NCI-H748 treated with DMSO at 0.1 percent for 48 hours (cell line): ENCODE measurements around the gene DNASE1L3.
"Not testable (repeated sequence)": the region's sequence is repeated elsewhere in the genome, so short reads cannot be mapped to it uniquely, and the experiment has no call there.

Source experiments
- DNase-seq: peaks from one replicate; lab custom pipeline; 2025; lab: John Stamatoyannopoulos, UW

The DNASE1L3 gene

DNA sequence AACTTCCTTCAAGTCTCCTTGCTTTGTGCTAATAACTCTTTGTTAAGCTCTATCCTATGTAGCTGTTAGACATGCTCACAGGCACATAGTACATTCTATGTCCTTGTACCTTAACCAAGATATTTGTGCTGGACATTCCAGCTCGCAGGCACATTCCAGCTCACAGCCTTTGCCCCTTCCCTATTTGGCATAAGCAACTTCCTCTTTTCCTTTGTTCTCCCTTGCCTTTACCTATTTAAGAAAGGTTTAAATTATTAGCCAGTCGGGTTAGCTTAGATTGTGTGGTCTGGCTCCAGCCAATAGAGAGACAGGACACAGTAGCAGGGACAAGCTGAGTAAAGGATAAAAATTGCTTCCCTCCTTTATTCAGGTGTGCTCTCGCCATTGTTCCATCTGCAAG lies 9.3 kb downstream of the DNASE1L3 start:
- not testable (repeated sequence) for DNase-seq

DNA sequence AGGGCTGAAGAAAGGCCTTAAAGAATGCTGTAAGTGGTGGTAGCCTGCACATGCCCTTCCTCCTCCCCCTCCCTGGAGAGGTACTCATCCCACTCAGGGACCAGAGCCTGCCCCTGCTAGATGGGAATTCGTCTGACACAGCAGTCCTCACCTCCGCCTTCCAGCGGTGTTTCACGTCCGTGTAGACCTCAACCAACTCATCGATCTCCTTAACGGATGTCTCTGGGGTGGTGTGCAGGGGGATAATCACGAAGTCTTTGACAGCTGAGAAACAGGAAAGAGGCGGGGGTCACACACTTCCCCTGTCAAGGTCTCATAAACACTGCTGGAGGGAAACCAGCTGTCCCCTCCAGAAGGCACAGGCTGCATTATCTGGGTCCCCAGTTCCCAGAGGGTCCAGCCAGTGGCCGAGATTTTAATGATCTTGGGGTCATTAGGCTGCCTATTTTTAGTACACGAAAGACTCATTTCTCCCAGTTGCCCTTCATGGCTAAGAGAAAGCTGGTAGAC lies 9.9 kb downstream of the DNASE1L3 start:
- no peak for DNase-seq

DNA sequence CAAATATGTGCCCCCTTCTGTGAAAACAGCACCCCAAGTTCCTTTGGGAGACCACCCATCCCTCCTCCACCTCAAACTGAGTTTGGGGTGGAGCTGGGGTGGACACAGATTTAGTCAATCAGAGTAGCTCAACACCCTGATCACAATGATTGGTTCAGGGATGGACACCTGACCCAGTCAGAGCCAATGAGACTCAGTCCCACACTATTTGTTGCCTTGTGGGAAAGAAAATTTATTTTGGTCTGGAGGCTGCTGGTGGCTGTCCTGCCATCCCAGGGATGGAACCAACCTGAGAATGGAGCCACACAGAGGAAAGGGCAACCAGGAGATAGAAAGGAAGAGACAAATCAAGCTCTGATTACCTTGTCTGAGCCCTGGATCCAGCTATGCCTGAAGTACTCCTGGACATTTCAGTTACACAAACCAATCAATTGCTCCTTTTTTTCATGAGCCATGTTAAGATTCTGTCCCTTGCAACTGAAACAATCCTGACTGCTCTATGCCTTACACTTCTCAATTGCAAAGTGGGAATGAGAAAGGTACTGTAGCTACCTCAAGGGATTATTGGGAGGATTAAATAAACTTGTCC lies 10.6 kb downstream of the DNASE1L3 start:
- DNase-seq, result no peak

DNA sequence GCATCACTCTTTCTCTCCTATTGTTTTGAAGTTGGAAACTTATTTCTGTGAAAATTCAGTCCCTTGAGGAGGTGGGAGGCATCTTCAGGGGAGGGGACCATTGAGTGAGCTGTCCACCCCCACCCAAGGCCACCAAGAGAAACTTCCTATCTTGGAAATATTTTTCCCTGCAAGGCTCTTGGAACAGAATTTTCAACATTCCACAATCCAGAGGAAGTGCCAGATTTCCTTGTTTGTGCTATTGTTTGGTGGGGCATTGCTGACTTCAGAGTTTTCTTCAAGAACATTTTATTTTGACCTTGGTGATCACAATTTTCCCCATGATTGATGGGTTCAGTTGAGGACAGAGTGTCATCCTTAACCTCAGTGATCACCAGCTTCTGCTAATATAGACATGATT lies 12.0 kb downstream of the DNASE1L3 start:
- no peak for DNase-seq

DNA sequence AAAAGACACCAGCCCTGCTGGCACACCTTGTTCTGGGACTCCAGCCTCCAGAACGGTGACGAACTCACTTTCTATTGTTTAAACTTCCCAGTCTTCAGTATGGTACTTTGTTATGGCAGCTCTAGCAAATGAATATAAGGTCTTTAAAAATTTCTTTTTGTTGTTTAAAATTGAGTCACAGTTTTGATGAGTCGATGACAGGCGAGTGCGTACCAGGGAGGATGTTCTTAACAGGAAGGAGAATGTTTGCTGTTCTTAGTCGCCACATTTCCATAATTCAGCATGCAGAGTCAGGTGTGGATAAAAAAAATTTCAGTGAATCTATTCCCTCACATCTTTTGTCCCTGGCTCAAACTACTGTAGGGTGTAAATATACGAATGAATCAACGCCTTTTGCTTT lies 12.4 kb downstream of the DNASE1L3 start:
- DNase-seq, result no peak

DNA sequence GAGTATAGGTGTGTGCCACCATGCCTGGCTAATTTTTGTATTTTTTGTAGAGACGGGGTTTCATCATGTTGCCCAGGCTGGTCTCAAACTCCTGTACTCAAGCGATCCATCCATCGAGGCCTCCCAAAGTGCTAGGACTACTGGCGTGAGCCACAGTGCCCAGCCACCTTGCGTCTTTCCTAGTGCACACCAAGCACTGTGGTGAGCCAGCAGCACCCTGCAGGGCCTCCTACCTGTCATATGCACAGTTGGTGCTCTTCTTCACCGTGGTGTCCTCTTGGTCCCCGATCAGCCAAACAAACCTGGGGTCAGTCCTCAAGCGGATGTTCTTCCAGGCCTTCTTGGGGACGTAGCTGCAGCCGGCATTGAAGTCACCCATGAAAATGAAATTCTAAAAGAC lies 13.2 kb downstream of the DNASE1L3 start:
- DNase-seq, result no peak

DNA sequence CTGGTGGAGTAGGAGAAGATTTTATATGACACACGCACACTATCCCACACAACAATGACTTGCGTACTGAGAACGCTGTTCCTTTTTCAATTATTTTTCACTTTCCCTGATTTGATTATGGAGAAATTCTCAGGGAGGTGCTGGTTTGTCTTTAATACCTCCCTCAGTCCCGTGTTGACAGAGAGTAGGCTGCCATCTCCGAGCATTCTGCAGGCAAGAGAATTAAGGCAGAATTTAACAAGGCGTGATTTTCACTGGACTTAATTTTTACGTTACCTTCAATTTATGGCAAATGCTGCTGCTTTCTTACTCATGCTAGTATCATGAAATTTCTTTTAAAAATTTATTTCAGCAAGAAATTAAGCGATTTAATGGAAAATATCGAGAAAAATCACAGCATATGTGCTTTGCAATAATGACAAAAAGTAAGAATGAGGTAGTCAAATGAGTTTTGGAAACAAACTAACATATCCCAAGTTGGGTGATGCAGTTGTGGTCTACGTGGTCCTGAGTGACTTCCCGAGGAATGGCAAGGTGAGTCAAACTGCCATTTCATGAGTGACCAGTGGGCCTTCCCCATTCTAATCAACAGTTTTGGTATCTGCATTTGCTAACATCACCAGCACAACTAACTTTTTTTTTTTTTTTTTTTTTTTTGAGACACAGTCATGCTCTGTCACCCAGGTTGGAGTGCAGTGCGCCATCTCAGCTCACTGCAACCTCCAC lies 16.9 kb downstream of the DNASE1L3 start:
- no peak for DNase-seq

DNA sequence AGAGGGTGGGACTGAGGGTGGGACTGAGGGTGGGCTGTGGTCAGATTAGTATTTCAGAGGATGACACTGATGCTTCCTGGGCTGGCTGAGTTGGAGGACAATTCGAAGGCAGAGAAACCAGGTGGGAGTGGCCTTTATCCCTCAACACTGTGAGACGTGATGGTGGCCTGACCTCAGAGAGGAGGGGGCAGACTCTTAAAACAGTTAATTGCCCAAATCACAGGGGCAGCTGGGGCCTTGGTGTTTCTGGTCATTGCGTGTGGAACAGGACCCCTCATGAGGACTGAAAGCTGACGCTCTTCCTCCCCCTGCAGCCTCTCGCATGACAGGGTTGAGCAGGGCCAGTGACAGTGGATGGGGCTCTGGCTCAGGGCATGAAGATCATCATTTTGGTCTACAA lies 18.7 kb downstream of the DNASE1L3 start:
- DNase-seq, result no peak

DNA sequence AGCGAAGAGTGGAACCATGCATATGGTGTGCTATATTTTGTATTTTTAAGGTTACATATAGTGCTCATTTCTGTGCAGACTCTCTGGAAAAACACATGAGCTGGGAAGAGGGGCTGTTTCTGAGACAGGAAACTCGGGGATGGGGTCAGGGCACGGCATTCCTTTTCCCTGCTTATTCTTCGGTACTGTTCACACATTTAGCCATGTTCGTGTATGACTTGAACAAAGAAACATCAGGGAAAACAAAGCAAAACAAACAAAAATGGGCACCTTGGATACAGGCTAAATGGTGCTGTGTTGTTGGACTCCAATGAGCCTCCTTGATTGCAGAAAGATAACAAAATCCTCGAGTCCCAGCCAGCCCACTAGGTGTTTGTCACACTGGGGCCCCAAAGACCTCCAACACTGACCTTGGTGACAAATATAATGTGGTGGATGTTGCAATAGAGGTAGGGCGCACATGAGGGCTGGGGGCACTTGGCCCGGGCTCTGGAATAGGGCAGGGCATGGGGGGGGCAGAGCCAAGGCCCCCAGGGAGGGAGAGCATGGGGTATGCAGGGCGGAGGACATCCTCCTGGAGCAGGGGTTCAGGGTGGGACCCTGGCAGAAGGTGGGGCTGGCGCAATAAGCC lies 19.3 kb downstream of the DNASE1L3 start:
- no peak for DNase-seq

DNA sequence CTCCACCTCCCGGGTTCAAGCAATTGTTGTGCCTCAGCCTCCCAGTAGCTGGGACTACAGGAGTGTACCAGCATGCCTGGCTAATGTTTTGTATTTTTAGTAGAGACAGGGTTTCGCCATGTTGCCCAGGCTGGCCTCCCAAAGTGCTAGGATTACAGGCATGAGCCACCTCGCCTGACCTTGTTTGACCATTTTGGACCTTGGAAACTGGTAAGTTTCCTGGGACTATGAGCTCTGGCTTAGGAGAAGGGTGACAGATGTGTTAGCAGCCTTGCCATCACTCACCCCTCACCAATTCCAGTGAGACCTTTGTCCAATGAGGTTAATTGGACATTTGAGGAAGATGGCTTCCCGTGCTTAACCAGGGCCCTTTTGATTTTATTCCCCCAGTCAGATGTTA lies 19.9 kb downstream of the DNASE1L3 start:
- no peak for DNase-seq

DNA sequence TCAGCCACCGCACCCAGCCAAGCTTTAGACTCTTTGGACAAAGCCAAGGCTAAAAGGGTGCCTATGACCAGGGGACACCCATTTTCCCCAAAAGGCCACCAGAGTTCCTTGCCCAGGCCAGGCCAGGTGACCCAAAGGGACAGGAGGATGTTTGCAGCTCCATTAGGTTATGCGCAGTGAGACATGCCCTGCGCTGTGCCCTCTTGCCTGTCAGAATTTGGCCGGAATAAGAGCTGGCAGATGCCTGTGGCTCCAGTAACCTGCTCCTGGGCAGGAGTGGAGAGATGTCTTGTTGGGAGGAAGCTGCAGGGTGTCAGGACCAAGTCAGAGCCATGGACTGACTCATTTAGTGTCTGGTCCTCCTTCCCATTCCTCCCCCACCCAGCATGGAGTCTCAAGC lies 20.5 kb downstream of the DNASE1L3 start:
- DNase-seq, result no peak

DNA sequence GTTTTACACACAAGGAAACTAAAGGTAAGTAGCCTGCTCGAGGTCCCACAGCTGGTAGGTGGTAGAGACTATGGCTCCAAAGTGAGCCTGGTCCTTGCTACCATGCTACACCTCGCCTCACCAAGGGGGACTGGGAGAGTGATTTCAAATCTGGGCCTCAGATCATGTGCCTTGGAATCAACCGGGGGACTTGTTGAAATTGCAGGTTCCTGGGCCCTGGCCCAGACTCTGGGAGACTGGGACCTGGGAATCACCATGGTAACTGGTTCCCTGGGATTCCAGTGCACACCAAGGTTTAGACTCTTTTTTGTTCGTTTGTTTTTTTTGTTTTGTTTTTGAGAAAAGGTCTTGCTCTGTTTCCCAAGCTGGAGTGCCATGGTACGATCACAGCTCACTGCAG lies 21.1 kb downstream of the DNASE1L3 start:
- DNase-seq, result no peak

DNA sequence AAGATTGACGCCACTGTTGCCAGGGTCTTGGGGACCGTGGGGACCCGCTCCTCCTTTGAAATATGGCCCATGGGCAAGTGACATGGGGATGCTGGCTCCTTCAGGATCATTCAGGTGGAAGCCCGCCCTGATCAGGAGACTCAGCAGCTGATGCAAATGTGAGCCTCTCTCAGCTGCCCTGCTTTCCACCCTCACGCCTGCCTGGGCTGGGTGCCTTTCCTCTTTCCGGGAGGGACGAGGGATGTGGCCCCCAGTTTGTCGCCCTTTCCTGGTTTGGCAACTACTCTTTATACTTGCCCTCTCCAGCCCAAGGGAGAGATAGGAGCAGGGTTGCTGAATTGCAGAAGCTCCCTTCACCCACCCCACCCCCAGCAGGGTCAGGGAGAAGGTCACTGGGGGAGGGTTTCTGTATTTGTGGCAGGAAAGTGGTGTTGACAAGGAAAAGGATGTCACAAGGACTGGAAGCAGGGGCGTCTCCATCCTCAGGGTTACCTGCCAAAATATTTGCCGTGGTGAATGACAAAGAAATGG lies 21.8 kb downstream of the DNASE1L3 start:
- DNase-seq, result no peak

DNA sequence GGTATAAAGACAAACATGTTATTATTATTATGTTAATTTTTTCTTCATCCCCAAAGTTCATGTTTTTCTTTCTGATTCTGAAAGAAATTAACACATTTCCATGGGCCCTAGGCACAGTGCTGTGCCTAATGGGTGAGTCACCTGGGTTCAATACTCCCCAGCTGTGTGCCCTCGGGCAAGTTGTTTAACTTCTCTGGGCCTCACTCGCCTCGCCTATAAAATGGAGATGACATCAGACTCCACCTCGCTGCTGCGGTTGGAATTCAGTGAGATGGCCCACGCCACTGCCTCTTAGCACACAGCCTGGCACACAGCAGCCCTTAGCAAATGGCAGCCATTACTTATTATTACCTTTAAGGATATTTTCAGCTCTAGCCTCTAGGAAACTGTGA lies 22.6 kb downstream of the DNASE1L3 start:
- DNase-seq, result no peak

DNA sequence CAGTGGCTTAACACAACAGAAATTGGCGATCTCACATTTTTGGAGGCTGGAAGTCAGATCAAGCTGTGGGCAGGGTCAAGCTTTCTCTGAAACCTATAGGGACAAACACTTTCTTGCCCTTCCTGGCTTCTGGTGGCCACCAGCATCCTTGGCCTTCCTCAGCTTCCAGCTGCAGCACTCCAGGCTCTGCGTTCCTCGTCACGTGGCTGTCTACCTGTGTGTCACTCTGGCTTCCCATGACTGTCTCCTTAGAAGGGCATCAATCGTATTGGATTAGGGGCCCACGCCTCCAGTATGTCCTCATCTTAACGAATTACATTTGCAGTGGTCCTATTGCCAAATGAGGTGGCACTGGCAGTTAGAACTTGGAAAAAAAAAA lies 25.8 kb downstream of the DNASE1L3 start:
- no peak for DNase-seq

DNA sequence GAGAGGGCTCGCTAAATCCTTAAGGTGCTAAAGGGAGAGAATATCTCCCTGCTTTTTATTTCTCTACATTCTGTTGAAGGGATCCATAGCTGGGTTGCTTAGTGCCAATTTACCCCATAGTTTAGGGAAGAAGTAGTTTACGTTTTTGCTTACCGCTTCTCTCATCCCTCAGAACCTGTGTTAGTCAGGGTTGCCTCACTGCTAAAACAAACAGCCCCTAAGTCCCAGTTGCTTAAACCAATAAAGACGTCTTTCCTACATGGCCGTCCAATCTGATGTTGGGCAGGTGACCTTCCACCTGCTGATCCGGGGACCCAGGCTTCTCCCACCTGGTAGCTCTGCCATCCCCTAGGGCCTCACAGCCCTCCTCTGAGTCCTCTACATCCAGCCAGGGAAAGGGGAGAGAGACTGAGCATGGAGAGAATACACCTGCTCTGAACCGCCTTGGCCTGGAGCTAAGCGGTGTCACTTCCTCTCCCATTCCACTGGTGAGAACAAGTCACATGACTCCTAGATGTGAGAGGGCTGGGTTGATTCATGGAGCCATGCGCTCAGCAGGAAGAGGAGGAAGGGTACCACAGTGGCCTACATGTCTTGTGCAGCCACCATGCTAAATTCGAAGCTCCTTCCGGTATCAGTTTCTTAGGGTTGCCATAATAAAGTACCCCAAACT lies 26.3 kb downstream of the DNASE1L3 start:
- no peak for DNase-seq

DNA sequence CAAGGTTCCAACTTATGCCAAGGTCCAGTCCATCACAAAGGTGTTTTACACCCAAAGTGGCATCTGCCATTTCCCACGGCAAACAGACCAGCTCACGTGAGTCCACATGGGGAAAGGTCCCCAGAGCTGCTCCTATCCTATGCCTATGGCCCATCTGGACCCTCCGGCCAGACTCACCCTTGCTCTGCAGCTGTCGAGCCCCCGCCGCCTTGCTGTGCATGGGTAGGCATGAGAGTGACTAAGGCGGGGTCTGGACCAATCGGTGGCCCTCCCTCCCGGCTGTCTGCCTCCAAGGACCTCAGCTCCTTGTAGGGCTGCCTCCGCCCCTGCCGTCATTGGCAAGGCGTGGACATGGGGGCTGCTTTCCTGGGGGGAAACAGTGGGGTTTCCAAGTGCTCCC lies 26.9 kb downstream of the DNASE1L3 start:
- no peak for DNase-seq

DNA sequence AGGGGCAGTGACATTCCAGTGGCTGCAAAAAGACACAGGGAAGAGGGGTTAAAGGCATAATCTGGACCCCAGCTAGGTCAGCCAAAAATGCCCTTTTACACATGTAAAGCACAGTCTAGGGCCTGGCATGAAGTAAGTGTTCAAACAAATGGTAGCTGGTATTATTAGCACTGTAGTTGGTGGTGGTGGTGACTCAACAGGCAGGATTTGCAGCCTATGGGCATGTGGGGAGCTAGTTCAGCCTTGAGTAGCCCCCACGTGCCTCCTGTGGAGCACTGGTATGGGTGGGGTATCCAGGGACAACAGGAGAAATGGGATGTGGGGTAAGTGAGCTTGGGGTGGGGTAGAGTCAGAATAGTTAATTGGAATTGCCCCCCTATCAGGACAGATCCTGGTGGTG lies 27.6 kb downstream of the DNASE1L3 start:
- DNase-seq, result no peak

DNA sequence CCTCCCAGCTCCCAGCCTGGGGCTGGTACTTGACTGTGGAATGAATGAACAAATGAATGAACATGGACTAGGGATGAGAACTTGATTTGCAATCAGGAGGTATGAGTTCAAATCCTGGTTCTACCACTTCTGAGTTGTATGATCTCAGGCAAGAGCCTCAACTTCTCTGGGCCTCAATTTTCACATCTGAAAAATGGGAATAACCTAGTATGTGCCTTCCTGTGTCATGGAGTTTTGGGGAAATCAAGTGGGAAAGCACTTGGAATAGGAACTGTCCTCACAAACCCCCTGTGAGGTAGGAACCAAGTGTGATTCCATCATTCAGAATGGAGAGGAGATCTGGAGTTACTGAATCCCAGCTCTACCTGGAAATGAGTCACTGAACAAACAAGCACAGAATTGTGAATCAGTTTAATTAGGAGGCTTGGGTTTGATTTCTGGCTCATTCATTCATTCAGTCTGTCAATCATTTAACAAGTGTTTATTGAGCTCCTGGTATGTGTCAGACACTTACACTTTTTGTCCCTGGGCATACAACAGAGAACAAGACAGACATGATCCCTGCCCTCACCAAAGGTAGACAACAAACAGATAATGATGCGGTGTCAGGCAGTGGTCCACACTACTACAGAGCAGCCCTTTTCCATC lies 29.7 kb downstream of the DNASE1L3 start:
- DNase-seq, result no peak

DNA sequence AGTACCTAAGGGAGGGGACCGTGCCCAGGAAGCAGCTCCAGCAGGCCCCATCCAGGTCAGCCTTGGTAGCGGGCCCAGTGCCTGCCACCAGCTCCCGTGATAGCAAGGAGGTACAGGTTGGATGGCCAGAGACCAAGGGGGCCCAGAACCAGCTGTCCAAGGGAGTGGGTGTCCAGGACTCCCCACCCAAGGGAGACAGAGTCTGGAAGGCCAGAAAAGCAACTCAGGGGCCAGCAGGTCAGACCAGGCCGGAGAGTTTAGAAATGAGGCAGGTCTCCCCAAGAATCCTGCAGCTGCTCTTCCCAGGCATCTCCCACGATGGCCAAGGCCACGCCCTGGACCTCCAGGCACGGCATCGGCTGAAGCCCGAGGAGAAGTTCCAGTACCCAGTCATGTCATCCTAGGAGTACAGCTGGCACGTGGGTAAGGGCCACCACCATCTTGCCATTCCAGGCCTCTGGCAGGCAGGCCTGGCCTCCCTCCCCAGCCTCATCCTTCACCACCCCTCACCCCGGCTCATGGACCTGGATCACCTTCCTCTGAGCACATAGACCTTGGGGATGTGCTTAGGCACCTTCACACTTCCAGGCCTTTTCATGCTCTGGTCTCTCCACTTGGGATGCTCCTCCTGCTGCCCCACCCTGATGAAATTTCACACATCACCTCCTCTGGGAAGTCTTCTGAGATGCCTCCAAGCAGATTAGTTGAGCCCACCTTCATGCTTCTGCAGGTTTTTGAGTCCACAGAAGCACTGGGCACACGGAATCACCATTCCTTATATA lies 30.5 kb downstream of the DNASE1L3 start:
- no peak for DNase-seq
